ENCODE measurements around the gene ZNF783.
"Not testable (repeated sequence)": the region's sequence is repeated elsewhere in the genome, so short reads cannot be mapped to it uniquely, and the experiment has no call there.

The ZNF783 gene

DNA sequence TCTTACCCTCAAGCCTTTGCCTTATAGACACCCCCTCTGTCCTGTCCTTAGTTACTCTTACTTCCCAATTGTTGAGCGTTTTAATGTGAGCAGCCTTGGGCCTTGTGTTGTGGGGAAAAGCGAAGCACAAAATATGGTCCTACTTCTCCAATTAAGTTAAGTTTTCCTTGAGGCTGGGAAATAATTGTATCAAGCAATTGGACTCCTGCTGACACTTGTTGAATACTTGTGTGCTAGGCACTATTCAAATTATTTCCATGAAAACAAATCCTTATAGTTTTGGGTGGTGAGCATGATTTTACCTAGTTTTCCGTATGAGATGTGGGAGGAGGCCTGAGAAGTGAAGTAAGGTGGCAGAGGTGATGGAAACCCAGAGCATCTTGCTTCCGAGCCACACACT lies 5.4 kb upstream of the ZNF783 start:
- no peaks in the 10 kb centered on the region for H3K9me3 Mint-ChIP-seq
- H3K27ac Mint-ChIP-seq: no peak overlapping the region
- peaks cover 3% of the 10 kb centered on the region for H3K27me3 Mint-ChIP-seq (ENCODE audit: low read depth, poor library complexity)
- no peak overlapping the region for H3K4me3 Mint-ChIP-seq
- peaks cover 30% of the 10 kb centered on the region for H3K36me3 Mint-ChIP-seq (ENCODE audit: low read depth)
- TF ChIP-seq, protein P1, sequence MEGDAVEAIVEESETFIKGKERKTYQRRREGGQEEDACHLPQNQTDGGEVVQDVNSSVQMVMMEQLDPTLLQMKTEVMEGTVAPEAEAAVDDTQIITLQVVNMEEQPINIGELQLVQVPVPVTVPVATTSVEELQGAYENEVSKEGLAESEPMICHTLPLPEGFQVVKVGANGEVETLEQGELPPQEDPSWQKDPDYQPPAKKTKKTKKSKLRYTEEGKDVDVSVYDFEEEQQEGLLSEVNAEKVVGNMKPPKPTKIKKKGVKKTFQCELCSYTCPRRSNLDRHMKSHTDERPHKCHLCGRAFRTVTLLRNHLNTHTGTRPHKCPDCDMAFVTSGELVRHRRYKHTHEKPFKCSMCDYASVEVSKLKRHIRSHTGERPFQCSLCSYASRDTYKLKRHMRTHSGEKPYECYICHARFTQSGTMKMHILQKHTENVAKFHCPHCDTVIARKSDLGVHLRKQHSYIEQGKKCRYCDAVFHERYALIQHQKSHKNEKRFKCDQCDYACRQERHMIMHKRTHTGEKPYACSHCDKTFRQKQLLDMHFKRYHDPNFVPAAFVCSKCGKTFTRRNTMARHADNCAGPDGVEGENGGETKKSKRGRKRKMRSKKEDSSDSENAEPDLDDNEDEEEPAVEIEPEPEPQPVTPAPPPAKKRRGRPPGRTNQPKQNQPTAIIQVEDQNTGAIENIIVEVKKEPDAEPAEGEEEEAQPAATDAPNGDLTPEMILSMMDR (IDR thresholded peaks at IDR 0.05): no peak
- DNase-seq: no peak
- H3K4me1 Mint-ChIP-seq: no peaks in the 10 kb centered on the region

DNA sequence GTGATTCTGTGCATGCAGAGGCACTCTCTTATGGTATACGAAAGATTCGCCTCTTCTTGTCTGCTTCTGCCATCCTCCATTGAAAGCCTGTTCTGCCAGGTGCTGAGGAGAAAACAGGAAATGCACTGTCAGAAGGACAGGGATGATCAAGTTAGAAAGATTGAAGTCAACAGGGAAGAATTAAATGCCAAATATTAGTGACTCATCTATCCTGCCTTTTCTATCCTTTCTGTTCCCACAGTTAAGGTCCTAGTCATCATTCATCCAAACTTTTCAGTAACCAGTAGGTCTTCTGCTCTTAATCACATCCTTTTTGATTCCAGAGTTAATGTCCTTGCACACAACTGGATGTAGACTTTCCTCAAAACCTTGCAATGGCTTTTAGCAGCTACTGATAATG lies 4.8 kb upstream of the ZNF783 start:
- Mint-ChIP-seq H3K9me3 (no peaks in the 10 kb centered on the region), H3K27me3 (ENCODE audit: low read depth, poor library complexity) (peaks cover 3% of the 10 kb centered on the region), H3K4me1 (no peaks in the 10 kb centered on the region), H3K4me3 (no peak overlapping the region), H3K27ac (peak overlapping the region; percentile 42), H3K36me3 (ENCODE audit: low read depth) (peaks cover 26% of the 10 kb centered on the region)
- TF ChIP-seq, protein P1 (IDR thresholded peaks at IDR 0.05): no peak
- no peak for DNase-seq

DNA sequence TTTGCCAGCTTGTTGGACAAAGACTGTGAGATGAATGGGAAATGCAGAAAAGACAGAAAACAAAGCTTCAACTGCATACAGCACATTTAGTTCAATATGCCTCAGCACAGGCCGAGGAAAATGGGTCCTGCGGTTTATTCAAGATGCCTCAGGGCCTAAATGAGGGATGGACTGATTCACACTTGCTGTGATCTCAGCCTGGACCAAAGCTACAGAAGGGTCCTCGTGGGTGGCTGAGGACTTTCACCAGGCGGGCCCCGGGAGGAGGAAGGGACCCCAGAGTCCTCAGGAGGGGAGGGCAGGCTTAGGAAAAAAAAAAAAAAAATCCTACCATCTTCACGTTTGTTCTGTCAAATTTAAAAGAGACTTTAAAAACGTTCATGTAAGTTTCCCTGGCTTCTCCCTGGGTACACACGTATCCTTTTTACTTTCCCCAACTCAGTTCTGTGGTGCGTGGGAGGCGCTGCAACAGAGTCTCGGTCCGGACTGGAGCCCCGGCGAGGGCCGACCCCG lies 624 bp upstream of the ZNF783 start:
- H3K27ac Mint-ChIP-seq: no peak overlapping the region
- H3K4me3 Mint-ChIP-seq: peak overlapping the region; percentile 80
- H3K9me3 Mint-ChIP-seq: no peaks in the 10 kb centered on the region
- TF ChIP-seq, protein P1 (IDR thresholded peaks at IDR 0.05): no peak
- H3K4me1 Mint-ChIP-seq: peaks cover 11% of the 10 kb centered on the region
- H3K27me3 Mint-ChIP-seq (ENCODE audit: low read depth, poor library complexity): peaks cover 3% of the 10 kb centered on the region
- no peak for DNase-seq
- peaks cover 19% of the 10 kb centered on the region for H3K36me3 Mint-ChIP-seq (ENCODE audit: low read depth)

DNA sequence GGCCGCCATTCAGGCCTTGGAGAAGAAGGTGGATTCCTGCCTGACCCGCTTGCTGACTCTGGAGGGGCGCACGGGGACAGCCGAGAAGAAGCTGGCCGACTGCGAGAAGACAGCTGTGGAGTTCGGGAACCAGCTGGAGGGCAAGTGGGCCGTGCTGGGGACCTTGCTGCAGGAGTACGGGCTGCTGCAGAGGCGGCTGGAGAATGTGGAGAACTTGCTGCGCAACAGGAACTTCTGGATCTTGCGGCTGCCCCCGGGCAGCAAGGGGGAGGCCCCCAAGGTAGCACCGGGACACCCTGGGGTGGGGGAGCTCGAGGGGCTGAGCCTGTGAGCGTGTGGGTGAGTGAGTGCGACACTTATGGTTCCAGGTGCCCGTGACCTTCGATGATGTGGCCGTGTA lies 4.5 kb downstream of the ZNF783 start:
- DNase-seq: no peak
- Mint-ChIP-seq H3K27ac (no peak overlapping the region), H3K9me3 (no peaks in the 10 kb centered on the region), H3K4me3 (no peak overlapping the region), H3K36me3 (ENCODE audit: low read depth) (peaks cover 64% of the 10 kb centered on the region), H3K4me1 (peaks cover 11% of the 10 kb centered on the region), H3K27me3 (ENCODE audit: low read depth, poor library complexity) (no peaks in the 10 kb centered on the region)
- TF ChIP-seq, protein P1 (IDR thresholded peaks at IDR 0.05): no peak

DNA sequence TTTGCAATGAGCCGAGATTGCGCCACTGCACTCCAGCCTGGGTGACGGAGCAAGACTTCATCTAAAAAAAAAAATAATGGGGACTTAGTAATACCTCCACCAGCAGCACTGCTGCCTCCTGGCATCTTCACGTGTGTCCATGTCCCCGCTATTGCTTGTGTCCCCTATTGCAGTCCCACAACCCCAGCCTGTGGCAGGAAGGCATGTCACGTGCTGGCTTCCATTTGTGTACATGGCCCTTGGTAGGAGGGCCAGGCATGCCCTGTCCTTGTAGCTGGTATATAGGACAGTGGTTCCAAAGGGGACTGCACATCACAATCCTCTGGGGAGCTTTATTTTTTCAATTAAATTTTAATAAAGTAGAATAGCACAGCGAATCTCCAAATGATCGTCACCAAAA lies 5.7 kb downstream of the ZNF783 start:
- H3K4me1 Mint-ChIP-seq: peaks cover 11% of the 10 kb centered on the region

DNA sequence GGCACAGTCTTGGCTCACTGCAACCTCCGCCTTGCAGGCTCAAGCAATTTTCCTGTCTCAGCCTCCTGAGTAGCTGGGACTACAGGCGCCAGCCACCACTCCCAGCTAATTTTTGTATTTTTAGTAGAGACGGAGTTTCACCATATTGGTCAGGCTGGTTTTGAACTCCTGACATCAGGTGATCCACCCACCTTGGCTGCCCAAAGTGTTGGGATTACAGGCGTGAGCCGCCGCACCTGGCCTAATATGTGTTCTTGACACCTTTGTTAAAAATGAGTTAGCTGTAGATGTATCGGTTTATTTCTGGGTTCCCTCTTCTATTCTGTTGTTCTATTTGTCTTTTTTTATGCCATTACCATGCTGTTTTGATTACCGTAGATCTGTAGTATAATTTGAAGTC lies 12.4 kb downstream of the ZNF783 start:
- H3K4me1 Mint-ChIP-seq; H3K27ac Mint-ChIP-seq; H3K27me3 Mint-ChIP-seq (ENCODE audit: low read depth, poor library complexity); H3K4me3 Mint-ChIP-seq; DNase-seq: not testable (repeated sequence)
- peaks cover 31% of the 10 kb centered on the region for H3K9me3 Mint-ChIP-seq
- peaks cover 93% of the 10 kb centered on the region for H3K36me3 Mint-ChIP-seq (ENCODE audit: low read depth)

More for the DNA sequence above, 5.7 kb downstream of the ZNF783 start:
- no peak for DNase-seq
- Mint-ChIP-seq H3K36me3 (ENCODE audit: low read depth) (peaks cover 77% of the 10 kb centered on the region), H3K27me3 (ENCODE audit: low read depth, poor library complexity) (no peaks in the 10 kb centered on the region), H3K27ac (no peak overlapping the region), H3K4me3 (no peak overlapping the region), H3K9me3 (peaks cover 4% of the 10 kb centered on the region)
- TF ChIP-seq, protein P1 (IDR thresholded peaks at IDR 0.05): no peak

Data from nephron progenitor cell (in vitro differentiated cells).